GM12801 (cell line): ENCODE results near the gene CNTF.

Experiments used
- TF ChIP-seq, protein P1 (sequence below): IDR thresholded peaks from one replicate; pipeline ENCODE4 v1.5.1; 2011; ENCODE audit warnings: control low read depth; ENCODE audit not compliant: insufficient read length; ENCODE audit errors: extremely low read depth

The CNTF gene

DNA sequence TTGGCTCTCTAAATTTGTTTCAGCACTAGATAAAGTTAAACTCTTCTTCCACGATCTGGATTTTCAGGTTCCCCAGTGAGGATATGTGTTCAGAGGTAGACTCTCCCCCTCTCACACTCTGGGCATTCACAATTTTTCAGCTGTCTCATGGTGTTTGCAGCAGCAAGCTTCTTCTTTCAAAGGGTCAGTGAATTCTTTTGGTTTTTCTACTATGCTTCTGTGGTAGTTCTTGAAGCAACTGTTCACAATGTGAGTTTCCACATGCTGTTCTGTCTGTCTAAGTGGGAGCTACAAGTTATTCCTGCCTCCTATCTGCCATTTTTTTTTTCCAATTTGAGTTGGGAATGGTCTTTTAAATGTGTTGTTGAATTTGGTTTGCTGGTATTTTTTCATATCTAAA lies 25.4 kb downstream of the CNTF start:
- TF ChIP-seq, protein P1, sequence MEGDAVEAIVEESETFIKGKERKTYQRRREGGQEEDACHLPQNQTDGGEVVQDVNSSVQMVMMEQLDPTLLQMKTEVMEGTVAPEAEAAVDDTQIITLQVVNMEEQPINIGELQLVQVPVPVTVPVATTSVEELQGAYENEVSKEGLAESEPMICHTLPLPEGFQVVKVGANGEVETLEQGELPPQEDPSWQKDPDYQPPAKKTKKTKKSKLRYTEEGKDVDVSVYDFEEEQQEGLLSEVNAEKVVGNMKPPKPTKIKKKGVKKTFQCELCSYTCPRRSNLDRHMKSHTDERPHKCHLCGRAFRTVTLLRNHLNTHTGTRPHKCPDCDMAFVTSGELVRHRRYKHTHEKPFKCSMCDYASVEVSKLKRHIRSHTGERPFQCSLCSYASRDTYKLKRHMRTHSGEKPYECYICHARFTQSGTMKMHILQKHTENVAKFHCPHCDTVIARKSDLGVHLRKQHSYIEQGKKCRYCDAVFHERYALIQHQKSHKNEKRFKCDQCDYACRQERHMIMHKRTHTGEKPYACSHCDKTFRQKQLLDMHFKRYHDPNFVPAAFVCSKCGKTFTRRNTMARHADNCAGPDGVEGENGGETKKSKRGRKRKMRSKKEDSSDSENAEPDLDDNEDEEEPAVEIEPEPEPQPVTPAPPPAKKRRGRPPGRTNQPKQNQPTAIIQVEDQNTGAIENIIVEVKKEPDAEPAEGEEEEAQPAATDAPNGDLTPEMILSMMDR, result no peak

DNA sequence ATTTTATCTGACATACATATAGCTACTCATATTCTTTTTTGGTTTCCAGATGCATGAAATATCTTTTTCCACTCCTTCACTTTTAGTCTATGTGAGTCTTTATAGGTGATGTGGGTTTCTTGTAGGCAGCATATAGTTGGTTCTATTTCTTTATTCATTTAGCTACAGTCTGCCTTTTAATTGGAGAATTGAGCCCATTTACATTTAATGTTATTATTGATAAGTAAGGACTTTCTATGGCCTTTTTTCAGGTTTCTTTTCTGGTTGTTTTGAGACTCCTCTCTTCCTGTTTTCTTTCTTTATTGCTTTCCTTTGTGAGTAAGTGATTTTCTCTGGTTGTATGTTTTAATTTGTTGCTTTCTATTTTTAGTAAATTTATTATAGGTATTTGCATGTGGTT lies 27.2 kb downstream of the CNTF start:
- TF ChIP-seq, protein P1, result no peak

DNA sequence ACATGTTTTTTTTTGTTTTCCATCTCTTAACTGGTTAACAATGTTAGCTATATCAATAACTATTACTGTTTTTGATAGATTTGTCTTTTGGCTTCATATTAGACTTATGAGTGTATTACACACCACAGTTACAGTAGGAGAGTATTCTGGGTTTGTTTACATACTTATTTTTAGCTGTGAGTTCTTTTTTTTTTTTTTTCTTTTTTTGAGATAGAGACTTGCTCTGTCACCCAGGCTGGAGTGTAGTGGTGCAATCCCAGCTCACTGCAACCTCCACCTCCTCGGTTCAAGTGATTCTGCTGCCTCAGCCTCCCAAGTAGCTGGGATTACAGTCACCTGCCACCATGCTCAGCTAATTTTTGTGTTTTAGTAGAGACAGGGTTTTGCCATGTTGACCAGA lies 28.0 kb downstream of the CNTF start:
- TF ChIP-seq, protein P1, result no peak

DNA sequence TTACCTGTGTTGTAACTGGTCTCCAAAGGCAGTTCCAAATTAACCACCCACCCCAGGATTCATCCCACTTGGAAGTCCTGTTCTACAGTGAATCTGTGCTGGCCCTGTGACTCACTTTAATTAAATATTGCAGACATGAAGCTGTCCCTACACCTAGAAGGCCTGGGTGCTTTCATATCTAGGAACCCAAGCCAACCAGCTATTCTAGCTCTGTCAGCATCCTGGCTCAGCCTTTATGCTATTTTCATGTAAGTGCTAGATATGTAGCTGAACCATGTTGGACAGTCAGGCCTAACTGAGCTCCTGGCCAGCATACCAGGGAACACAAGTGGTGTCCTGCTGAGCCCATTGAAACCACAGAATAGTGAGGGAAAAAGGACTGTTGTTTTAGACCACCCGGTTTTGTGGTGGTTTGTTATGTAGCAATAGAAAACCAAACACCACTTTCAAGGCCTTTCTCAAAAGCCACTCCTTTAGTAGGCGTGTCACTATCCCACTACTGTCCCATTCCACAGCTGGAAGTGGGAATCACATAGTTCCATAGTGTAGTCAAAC lies 30.3 kb downstream of the CNTF start:
- TF ChIP-seq, protein P1, result no peak

DNA sequence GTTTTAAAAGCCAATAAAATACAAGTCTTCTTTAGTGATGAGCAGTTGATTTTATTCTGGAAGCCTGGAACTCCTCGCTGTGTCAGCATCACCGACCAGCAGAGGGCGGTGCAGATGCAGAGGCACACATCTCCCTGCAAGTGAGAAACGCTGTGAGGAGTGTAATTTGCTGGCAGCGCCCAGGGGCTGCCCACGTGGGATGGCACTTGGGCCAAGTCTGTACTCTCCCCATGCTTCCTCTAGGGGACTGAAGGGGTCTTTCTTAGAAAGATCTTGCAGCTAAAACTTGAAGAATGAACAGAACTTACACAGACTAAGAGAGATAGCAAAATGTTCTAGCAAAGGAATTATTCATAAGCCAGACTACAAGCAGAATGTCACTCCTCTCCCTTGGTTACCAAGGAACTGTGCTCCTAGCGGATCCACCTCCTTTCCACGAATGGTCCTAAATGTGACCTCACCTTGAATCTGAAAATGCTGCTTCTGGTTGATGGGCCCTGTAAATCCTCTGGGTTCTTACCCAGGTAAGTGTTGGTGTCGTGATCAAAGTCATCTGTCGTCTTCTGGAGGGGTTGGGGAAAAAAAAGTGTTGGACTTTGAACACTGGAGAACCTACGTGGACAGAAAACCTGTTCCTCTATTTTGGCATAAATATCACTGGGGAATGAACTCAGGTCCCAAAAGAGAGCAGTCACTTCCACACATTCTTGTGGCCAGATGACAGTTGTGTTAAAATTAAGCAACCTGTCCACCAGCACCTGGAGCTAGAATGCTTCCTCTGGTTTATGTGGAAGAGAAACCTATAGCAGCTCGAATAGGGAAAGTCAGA lies 31.8 kb downstream of the CNTF start:
- TF ChIP-seq, protein P1, result peak; percentile 70

DNA sequence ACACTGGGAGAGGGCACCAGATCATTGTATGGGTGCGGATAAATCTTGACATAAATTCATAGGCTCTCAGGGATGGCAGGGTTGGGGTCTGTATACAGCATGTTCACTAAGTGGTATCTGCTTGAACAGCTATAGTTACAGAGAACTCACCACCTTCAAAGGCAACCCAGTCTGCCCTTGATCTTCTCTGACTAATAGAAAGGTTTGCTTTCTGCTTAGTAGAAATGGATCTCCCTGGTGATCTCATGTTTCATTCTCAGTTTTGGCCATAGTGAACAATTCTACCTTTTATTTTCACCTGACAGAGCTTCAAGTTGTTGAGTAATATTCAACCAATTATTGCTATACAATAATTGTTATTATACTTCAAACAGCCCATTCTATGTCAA lies 32.4 kb downstream of the CNTF start:
- TF ChIP-seq, protein P1, result no peak

DNA sequence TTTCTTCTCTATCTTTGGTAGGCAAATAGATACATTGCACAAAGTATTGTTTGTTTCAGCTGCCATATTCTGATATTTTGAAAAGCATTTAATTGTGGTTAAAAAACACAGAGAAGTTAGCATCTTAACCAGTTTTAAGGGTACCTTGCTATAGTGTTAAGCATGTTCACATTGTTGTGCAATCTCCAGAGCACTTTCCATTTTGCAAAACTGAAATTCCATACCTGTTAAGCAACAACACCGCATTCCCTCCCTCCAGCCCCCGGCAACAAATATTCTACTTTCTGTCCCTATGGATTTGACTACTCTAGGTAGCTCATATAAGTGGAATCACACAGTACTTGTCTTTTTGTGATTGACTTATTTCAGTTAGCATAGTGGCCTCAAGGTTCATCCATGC lies 33.9 kb downstream of the CNTF start:
- TF ChIP-seq, protein P1, result no peak
